Gastroesophageal sphincter (tissue), 3 donors: Measurements from ENCODE around the gene LY86.

Experiments
- POLR2A ChIP-seq, 2 donors: fragments of 450-650 bp; IDR thresholded peaks; one replicate each; pipeline ENCODE4 v1.6.1; 2017; ENCODE audit warnings: antibody characterized with exemption in 2 of 2, mild to moderate bottlenecking in 2 of 2, moderate library complexity in 1 of 2
- TF ChIP-seq, protein P1 (sequence below), 4 experiments: fragments of 200-600 bp in 2 of 4; fragments of 450-650 bp in 2 of 4; sonication (generic) in 1 of 4; IDR thresholded peaks; one replicate each; pipeline ENCODE4 v1.5.1; 2017 to 2019; ENCODE audit warnings: antibody characterized with exemption in 4 of 4, mild to moderate bottlenecking in 2 of 4, moderate library complexity in 2 of 4

DNA sequence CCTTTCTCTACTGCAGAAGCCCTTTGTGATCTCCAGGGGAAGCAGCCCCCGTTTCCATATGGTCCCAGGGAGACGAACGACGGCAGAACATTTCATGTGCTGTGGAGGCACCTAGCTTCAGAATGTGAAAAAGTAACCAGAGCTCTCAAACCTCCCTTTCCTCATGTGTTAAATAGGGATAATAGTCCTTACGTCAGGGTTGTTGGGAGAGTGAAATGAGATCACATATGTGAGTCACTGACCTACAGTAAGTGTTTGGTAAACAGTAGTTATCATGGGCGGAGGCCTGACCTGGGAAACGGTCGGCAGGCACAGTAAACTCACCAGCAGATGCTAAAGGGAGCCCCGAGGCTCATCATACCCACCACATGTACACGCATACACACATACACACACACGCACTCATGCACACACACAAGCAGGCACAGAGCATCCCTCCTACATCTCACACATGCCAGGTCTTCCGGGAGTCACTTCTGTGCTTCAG lies 89.7 kb downstream of the LY86 start:
- TF ChIP-seq, protein P1, sequence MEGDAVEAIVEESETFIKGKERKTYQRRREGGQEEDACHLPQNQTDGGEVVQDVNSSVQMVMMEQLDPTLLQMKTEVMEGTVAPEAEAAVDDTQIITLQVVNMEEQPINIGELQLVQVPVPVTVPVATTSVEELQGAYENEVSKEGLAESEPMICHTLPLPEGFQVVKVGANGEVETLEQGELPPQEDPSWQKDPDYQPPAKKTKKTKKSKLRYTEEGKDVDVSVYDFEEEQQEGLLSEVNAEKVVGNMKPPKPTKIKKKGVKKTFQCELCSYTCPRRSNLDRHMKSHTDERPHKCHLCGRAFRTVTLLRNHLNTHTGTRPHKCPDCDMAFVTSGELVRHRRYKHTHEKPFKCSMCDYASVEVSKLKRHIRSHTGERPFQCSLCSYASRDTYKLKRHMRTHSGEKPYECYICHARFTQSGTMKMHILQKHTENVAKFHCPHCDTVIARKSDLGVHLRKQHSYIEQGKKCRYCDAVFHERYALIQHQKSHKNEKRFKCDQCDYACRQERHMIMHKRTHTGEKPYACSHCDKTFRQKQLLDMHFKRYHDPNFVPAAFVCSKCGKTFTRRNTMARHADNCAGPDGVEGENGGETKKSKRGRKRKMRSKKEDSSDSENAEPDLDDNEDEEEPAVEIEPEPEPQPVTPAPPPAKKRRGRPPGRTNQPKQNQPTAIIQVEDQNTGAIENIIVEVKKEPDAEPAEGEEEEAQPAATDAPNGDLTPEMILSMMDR (IDR thresholded peaks at IDR 0.05): no peak
- no peak for TF ChIP-seq POLR2A (IDR thresholded peaks at IDR 0.05)
